GM18526 (cell line): ENCODE results near the gene NMNAT3.

Experiments used
- POLR2A ChIP-seq: IDR thresholded peaks from 3 replicates; pipeline ENCODE4 v1.6.1; 2011; ENCODE audit not compliant: insufficient read length; ENCODE audit errors: extremely low read depth

NMNAT3 gene

GRCh38 chr3:139687431-139687830 is 9.7 kb upstream of the NMNAT3 start:
- TF ChIP-seq POLR2A = no peak

GRCh38 chr3:139686624-139687023 is 8.9 kb upstream of the NMNAT3 start:
- TF ChIP-seq POLR2A = no peak

GRCh38 chr3:139686206-139686605 is 8.4 kb upstream of the NMNAT3 start:
- no peak for TF ChIP-seq POLR2A

DNA sequence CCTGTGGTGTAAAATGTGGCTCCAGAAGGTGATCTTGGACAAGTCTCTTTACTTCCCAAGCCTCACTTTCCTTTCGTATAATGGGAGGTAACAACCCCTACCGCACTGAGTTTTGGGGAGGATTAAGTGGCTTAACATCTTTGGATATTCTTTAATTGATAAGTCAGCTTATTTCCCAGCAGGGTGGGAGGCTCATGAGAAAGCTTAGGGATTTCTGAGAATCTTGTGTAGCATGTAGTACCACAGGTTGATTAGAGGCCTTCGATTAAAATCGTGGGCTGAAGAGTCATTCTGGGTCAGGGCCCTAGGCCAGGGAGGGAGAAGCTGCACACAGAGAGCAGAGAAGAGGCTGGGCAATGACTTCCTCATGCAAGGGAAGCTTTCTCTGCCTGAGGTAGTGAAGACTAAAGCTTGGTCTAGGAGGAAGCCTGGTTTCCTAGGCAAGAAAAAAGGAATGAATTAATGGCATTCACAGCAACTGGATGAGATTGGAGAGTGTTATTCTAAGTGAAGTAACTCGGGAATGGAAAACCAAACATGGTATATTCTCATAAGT is 1.5 kb upstream of the NMNAT3 start:
- TF ChIP-seq POLR2A = no peak

- TF ChIP-seq POLR2A = no peak
Observed at GRCh38 chr3:139676632-139677387, 962 bp downstream of the NMNAT3 start.

DNA sequence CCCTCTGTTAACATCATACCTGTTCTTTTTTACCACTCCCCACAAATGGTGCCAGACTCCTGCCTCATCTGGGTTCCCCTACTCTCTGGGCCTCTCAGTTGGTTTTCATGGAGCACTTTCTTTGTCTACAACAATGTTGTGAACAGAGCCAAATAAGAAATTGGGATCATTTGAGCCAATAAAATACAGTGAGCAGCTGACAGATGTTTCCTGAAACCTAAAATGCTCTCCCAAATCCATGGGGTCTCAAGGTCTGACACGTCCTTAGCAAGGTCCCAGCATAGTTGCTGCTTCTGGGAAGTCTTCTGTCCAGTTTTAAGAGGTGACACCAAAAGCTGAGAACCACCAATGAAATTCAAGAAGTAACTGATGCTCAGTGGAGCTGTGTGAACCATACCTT is 1.7 kb downstream of the NMNAT3 start:
- no peak for TF ChIP-seq POLR2A

- no peak for TF ChIP-seq POLR2A
Observed at GRCh38 chr3:139675327-139675726, 2.4 kb downstream of the NMNAT3 start.

DNA sequence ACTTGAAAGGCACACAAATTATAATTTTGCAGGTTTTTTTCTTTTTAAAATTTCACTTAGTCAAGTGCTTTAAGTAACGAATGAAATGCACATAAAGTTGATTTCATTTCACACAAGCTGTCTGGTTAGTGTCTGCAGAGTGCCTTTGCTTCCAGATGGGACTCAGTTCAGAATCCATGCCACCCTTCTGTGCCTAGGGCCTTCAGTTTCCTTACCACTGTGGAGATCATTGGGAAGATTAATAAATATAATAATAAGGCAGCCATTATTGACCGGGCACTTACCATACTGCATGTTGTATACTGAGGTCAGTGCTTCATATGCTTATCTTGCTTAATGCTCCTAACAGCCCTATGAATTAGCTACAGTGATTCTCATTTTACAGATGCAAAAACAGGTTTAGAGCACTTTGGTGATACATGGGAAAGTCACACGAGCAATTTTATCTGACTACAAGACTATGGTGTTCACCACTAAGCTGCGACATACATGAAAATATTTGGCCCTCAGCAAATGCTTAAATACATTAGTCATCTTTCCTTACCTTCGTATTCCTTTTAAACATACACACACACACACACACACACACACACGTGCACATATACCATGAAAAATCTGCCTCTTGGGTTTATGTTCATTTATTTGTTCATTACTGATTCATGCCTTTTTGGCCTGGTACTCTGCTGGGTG is 3.1 kb downstream of the NMNAT3 start:
- TF ChIP-seq POLR2A = no peak

GRCh38 chr3:139672884-139673283 is 4.9 kb downstream of the NMNAT3 start:
- no peak for TF ChIP-seq POLR2A

DNA sequence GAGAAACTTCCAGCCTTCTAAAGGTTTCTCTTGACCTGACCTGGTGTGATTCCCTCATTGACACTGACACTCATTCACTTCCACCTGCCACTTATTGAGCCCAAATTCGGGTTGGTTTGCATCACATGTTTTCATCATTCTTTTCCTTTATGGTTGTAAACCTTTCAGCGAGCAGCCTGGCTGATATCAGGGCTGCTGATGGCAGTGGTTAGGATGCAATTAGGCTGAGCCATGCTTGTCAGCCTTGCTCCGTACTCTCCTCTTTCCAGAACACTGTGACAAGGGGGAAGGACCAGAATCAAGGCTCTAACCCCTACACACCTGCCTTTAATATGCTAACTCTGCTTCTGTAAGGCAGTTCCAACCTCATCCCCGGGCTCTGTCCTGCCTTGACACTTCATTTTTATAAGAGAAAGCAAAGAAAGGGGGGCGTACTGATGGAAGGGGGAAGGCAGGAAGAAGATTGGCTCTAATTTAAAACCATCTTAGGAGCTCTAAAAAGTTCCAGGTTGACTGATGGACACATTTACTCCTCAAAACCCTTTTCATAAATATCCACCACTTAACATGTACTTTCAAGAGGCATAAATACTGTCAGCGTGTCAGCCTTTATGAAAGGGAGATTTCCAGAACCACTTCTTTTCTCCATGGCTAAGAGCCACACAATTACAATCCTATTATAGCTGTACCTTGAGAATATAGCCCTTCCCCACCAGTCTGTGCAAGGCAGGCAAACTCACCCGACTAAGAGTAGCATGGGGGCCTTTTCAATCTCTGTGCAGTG is 5.7 kb downstream of the NMNAT3 start:
- no peak for TF ChIP-seq POLR2A

- TF ChIP-seq POLR2A = no peak
Observed at GRCh38 chr3:139671107-139671506, 6.7 kb downstream of the NMNAT3 start.

GRCh38 chr3:139670196-139670595 is 7.6 kb downstream of the NMNAT3 start:
- TF ChIP-seq POLR2A = no peak

GRCh38 chr3:139668332-139668731 is 9.4 kb downstream of the NMNAT3 start:
- no peak for TF ChIP-seq POLR2A

GRCh38 chr3:139664958-139665357 is 12.8 kb downstream of the NMNAT3 start:
- no peak for TF ChIP-seq POLR2A

GRCh38 chr3:139660269-139660668 is 17.5 kb downstream of the NMNAT3 start:
- no peak for TF ChIP-seq POLR2A

GRCh38 chr3:139659511-139659910 is 18.3 kb downstream of the NMNAT3 start:
- no peak for TF ChIP-seq POLR2A
